ENCODE data around the gene PIGT. TPM values are rescaled to one million over a fixed set of nuclear protein-coding genes. Genes with fewer than 3 reads are reported as not detected.

PIGT gene
- total RNA-seq, 1 experiment from 2014 or later: 73.9 TPM

DNA sequence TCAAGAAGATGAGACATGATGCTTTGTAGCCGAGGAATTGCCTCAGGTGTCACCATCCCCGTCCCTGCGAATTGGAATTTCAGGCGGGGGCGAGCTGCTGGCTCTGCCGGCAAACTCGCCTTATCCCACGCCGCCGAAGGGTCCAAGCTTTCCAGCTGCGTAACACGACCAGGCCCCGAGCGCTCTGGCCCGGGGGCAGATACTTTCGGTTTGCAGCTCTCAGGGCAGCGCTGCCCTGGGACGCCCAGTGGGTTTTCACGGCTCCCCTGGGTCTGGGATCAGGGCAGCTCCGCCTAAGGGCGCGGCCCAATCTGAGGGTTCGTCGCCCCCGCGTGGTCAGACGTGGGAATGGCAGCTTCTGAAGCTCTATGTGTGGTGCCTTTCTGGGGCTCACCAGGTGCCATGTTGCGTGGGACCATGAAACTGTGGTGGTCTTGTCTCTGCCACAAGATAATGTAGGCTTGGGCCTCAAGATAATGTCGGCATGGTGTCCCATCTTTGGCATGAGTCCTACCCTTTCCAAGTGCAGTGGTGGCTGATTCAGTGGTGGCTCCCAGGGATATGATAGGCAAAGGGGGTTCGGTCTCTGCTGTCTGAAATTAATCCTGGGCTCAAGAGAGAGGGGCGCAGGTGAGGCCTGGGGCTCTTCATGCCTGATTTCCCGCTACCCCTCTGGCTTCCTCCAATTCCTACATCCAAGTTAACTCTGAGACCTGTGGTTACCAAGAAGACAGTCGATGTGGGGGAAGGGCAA is 21.0 kb downstream of the PIGT start:
- no peak overlapping the region for H3K27ac Mint-ChIP-seq
- peak; percentile 84 for DNase-seq
- Histone ChIP-seq H2BK120ac (ENCODE audit: low read depth, low read length, poor library complexity, severe bottlenecking) (no peak overlapping the region), H3T11ph (ENCODE audit: low read length) (no peak overlapping the region), H3K4me1 (ENCODE audit: insufficient read depth, low read length) (no peaks in the 10 kb centered on the region; the same call in 1 of the 2 replicates), H3K18ac (ENCODE audit: insufficient read length, low read depth, low read length) (no peak overlapping the region), H3K4me2 (ENCODE audit: insufficient read depth, insufficient read length, low read length) (peak overlapping the region; percentile 39), H2BK20ac (ENCODE audit: low read depth, low read length, poor library complexity, severe bottlenecking) (no peak overlapping the region), H2AFZ (ENCODE audit: low read length) (no peak overlapping the region), H2BK12ac (ENCODE audit: insufficient read length, low read depth, low read length) (no peak overlapping the region), H4K20me1 (ENCODE audit: control insufficient read depth, insufficient read depth, insufficient read length) (no peaks in the 10 kb centered on the region), H3K9me3 (ENCODE audit: control insufficient read depth, low read depth, low read length) (no peaks in the 10 kb centered on the region), H4K91ac (ENCODE audit: insufficient read length, low read depth, low read length) (no peak overlapping the region), H3K27me3 (ENCODE audit: insufficient read depth, low read length) (no peaks in the 10 kb centered on the region), H2AK5ac (ENCODE audit: insufficient read length, low read length) (no peak overlapping the region), H3K23ac (ENCODE audit: insufficient read length, low read depth, low read length) (no peak overlapping the region), H4K5ac (ENCODE audit: insufficient read length, low read depth, low read length) (no peak overlapping the region), H3K4ac (ENCODE audit: low read depth, low read length) (no peak overlapping the region), H3K56ac (ENCODE audit: insufficient read length, low read depth, low read length) (no peak overlapping the region), H2BK15ac (ENCODE audit: low read depth, low read length) (no peak overlapping the region), H3K79me2 (ENCODE audit: insufficient read depth, low read length) (no peaks in the 10 kb centered on the region), H3K14ac (ENCODE audit: insufficient read depth, low read length) (no peak overlapping the region), H3K9ac (ENCODE audit: extremely low read depth, insufficient read length, low read length) (peak overlapping the region; percentile 12), H3K79me1 (ENCODE audit: insufficient read depth, low read depth, low read length, poor library complexity, severe bottlenecking) (no peaks in the 10 kb centered on the region), H3K27ac (ENCODE audit: insufficient read length, low read depth, low read length) (no peak overlapping the region), H4K8ac (replicated peaks; ENCODE audit: insufficient read length, low read depth, low read length) (no peak overlapping the region), H3K23me2 (ENCODE audit: insufficient read length, low read depth, low read length, poor library complexity, severe bottlenecking) (no peaks in the 10 kb centered on the region), H2BK5ac (ENCODE audit: insufficient read length, low read length) (no peak overlapping the region)
- no peaks in the 10 kb centered on the region for H3K9me3 Mint-ChIP-seq
- TF ChIP-seq, protein P1, sequence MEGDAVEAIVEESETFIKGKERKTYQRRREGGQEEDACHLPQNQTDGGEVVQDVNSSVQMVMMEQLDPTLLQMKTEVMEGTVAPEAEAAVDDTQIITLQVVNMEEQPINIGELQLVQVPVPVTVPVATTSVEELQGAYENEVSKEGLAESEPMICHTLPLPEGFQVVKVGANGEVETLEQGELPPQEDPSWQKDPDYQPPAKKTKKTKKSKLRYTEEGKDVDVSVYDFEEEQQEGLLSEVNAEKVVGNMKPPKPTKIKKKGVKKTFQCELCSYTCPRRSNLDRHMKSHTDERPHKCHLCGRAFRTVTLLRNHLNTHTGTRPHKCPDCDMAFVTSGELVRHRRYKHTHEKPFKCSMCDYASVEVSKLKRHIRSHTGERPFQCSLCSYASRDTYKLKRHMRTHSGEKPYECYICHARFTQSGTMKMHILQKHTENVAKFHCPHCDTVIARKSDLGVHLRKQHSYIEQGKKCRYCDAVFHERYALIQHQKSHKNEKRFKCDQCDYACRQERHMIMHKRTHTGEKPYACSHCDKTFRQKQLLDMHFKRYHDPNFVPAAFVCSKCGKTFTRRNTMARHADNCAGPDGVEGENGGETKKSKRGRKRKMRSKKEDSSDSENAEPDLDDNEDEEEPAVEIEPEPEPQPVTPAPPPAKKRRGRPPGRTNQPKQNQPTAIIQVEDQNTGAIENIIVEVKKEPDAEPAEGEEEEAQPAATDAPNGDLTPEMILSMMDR (conservative IDR thresholded peaks at IDR 0.05): peak; percentile 96
- peaks cover 22 to 36% of the 10 kb centered on the region in 2 experiments for H3K4me1 Mint-ChIP-seq
- WGBS (ENCODE audit: extremely low coverage, insufficient read length, low lambda C conversion rate): no CpG with 5 or more reads among the region's 33 CpGs
- H3K4me3 Mint-ChIP-seq: peak overlapping the region; percentile 71 to 80
- peaks cover 2% of the 10 kb centered on the region; the same call in 1 of the 2 replicates for H3K27me3 Mint-ChIP-seq (ENCODE audit: low read depth)
- H3K36me3 Mint-ChIP-seq (ENCODE audit: insufficient read depth in 1 of 3, low read depth in 3 of 3): peaks cover 0 to 14% (median 0%) of the 10 kb centered on the region in 3 experiments; a peak in 1 of 7 replicates

Measured in H9 (cell line).